OCI-LY7 (cell line): ENCODE measurements around the gene HNRNPR.

Experiments used
- EZH2phosphoT487 ChIP-seq: fragments of 200-600 bp; sonication (generic); IDR thresholded peaks from 2 replicates; pipeline ENCODE4 v1.6.1; 2018; ENCODE audit warnings: low read depth, borderline replicate concordance, mild to moderate bottlenecking, mixed run types, antibody characterized with exemption, low read length, moderate library complexity, mixed read lengths
- TF ChIP-seq, protein P1 (sequence below): fragments of 200-600 bp; sonication (generic); conservative IDR thresholded peaks from 2 replicates; pipeline ENCODE4 v1.5.1; 2014; ENCODE audit warnings: mild to moderate bottlenecking, antibody characterized with exemption, low read length, moderate library complexity, mixed read lengths

DNA sequence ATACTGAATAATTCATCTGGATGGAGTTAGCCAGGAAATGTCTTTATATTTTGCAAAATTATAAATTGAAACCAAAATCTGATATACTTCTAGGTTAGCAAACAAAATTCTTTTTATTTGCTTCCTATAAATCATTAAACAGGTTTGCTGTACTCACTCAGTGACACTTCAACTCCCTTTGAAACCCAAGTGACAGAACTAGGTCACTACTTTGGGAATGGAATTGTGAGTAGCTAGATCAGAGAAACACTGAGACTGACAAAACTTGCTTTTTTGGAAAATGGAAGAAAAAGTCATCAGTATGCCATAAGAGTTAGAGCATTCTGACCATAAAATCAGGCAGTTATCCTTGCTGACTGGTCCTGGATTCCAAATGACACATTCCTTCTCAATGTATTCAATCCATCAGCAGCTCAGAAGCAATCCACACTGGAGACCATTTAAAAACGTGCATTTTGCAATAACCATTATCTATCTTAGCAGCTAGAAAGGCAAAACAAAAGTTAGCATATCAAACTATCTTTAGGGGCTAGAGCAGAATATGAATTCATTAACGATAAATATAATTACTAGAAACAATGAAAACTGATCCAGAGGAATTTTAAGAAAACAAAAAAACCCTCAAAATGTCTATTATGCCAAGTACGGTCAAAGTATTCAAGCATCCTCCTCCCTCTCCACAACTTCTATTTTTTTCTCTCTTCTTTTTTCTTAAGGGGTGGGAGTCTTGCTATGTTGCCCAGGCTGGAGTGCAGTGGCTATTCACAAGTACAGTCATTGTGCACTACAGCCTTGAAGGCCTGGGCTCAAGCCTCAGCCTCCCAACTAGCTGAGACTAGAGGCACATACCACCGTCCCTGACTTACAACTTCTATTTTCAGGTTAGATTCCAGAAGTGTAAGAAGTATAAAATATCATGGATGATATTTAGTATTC lies 60.1 kb downstream of the HNRNPR start:
- TF ChIP-seq, protein P1, sequence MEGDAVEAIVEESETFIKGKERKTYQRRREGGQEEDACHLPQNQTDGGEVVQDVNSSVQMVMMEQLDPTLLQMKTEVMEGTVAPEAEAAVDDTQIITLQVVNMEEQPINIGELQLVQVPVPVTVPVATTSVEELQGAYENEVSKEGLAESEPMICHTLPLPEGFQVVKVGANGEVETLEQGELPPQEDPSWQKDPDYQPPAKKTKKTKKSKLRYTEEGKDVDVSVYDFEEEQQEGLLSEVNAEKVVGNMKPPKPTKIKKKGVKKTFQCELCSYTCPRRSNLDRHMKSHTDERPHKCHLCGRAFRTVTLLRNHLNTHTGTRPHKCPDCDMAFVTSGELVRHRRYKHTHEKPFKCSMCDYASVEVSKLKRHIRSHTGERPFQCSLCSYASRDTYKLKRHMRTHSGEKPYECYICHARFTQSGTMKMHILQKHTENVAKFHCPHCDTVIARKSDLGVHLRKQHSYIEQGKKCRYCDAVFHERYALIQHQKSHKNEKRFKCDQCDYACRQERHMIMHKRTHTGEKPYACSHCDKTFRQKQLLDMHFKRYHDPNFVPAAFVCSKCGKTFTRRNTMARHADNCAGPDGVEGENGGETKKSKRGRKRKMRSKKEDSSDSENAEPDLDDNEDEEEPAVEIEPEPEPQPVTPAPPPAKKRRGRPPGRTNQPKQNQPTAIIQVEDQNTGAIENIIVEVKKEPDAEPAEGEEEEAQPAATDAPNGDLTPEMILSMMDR = no peak
- TF ChIP-seq EZH2phosphoT487 = no peak
